GM12873 (cell line): Measurements from ENCODE around the gene FLT3LG.
A peak's percentile ranks its signal among the peaks of the same experiment; 100 is the strongest.

Experiments
- CTCF ChIP-seq: IDR thresholded peaks from 2 replicates; pipeline ENCODE4 v1.5.1; 2012; ENCODE audit warnings: low read depth, mild to moderate bottlenecking, moderate library complexity, low read length, control low read depth; ENCODE audit not compliant: insufficient read depth; ENCODE audit errors: missing control alignments

Gene FLT3LG

GRCh38 chr19:49473868-49474541 is at the start of gene FLT3LG:
FLT3LG (plus strand) TSS chr19:49474215; CDS start chr19:49474640, 425 bp downstream.
- peak; percentile 98 for TF ChIP-seq CTCF

- TF ChIP-seq CTCF = no peak
Observed at GRCh38 chr19:49425178-49425577, 48.8 kb upstream of the FLT3LG start, which contains the start of gene GFY. GFY (plus strand) TSS chr19:49425388; CDS start chr19:49426431, 1,043 bp downstream.

- no peak for TF ChIP-seq CTCF
Observed at GRCh38 chr19:49425922-49426592, 48.0 kb upstream of the FLT3LG start.

GRCh38 chr19:49427339-49427738 is 46.7 kb upstream of the FLT3LG start:
- TF ChIP-seq CTCF = no peak

GRCh38 chr19:49427855-49428546 is 46.0 kb upstream of the FLT3LG start:
- no peak for TF ChIP-seq CTCF

- TF ChIP-seq CTCF = no peak
Observed at GRCh38 chr19:49428547-49429451, 45.2 kb upstream of the FLT3LG start.
